Astrocyte (in vitro differentiated cells and primary cell): ENCODE results near the gene ITPKB. TPM values are rescaled to one million over a fixed set of nuclear protein-coding genes. Genes with fewer than 3 reads are reported as not detected.

Experiments used
- DNase-seq: peaks from one replicate; pipeline ENCODE4 v3.0.0-alpha.2; 2010; ENCODE audit warnings: low read depth
- FAIRE-seq: peaks from 2 replicates; lab custom pipeline; 2011; peaks lifted over from hg19 to GRCh38; lab: Jason Lieb, UNC
- H2AFZ ChIP-seq: 2 replicates; pipeline ENCODE4 v1.6.0; 2012; ENCODE audit warnings: low read depth, low read length, inconsistent platforms
- H3K27ac ChIP-seq: 2 replicates; pipeline ENCODE4 v1.5.1; 2011; ENCODE audit warnings: low read depth, low read length, inconsistent platforms
- H3K27me3 ChIP-seq: 2 replicates; pipeline ENCODE4 v1.6.0; 2011; ENCODE audit warnings: low read length, inconsistent platforms; ENCODE audit not compliant: insufficient read depth
- H3K36me3 ChIP-seq: 2 replicates; pipeline ENCODE4 v1.5.1; 2011; ENCODE audit warnings: low read length, inconsistent platforms; ENCODE audit not compliant: insufficient read depth
- H3K4me1 ChIP-seq: 2 replicates; pipeline ENCODE4 v1.5.1; 2011; ENCODE audit warnings: low read length, inconsistent platforms; ENCODE audit not compliant: insufficient read depth
- H3K4me2 ChIP-seq: 2 replicates; pipeline ENCODE4 v1.6.0; 2012; ENCODE audit warnings: low read length, inconsistent platforms
- H3K4me3 ChIP-seq: 2 replicates; pipeline ENCODE4 v1.5.1; 2011; ENCODE audit warnings: low read depth, mild to moderate bottlenecking, low read length, inconsistent platforms; ENCODE audit not compliant: insufficient read depth
- H3K79me2 ChIP-seq: 2 replicates; pipeline ENCODE4 v1.6.0; 2012; ENCODE audit warnings: mild to moderate bottlenecking, low read length, inconsistent platforms; ENCODE audit not compliant: insufficient read depth
- H3K9ac ChIP-seq: 2 replicates; pipeline ENCODE4 v1.6.0; 2012; ENCODE audit warnings: mild to moderate bottlenecking, low read length, inconsistent platforms
- H3K9me3 ChIP-seq: 2 replicates; pipeline ENCODE4 v1.5.1; 2012; ENCODE audit warnings: low read depth, mild to moderate bottlenecking, low read length, inconsistent platforms; ENCODE audit not compliant: insufficient read depth
- H4K20me1 ChIP-seq: 2 replicates; pipeline ENCODE4 v1.6.0; 2012; ENCODE audit warnings: low read length, inconsistent platforms; ENCODE audit not compliant: insufficient read depth
- H3K27ac Mint-ChIP-seq: one replicate; pipeline ENCODE4 v1.8.0; 2021; ENCODE audit warnings: mild to moderate bottlenecking, mixed read lengths; ENCODE audit not compliant: unreplicated experiment
- H3K27me3 Mint-ChIP-seq: one replicate; pipeline ENCODE4 v1.8.0; 2021; ENCODE audit warnings: low read depth, mixed read lengths; ENCODE audit not compliant: unreplicated experiment
- H3K36me3 Mint-ChIP-seq: one replicate; pipeline ENCODE4 v1.8.0; 2021; ENCODE audit warnings: low read depth, mixed read lengths; ENCODE audit not compliant: unreplicated experiment
- H3K4me1 Mint-ChIP-seq: one replicate; pipeline ENCODE4 v1.8.0; 2021; ENCODE audit warnings: low read depth, mixed read lengths; ENCODE audit not compliant: unreplicated experiment
- H3K4me3 Mint-ChIP-seq: one replicate; pipeline ENCODE4 v1.8.0; 2021; ENCODE audit warnings: mild to moderate bottlenecking, moderate library complexity, mixed read lengths; ENCODE audit not compliant: unreplicated experiment
- H3K9me3 Mint-ChIP-seq: one replicate; pipeline ENCODE4 v1.8.0; 2021; ENCODE audit warnings: mild to moderate bottlenecking, mixed read lengths; ENCODE audit not compliant: unreplicated experiment
- CTCF ChIP-seq: IDR thresholded peaks from 2 replicates; pipeline ENCODE4 v1.5.1; 2011; ENCODE audit warnings: low read depth, mild to moderate bottlenecking, inconsistent platforms, low read length, moderate library complexity; ENCODE audit not compliant: insufficient read depth
- EZH2 ChIP-seq: IDR thresholded peaks from 2 replicates; pipeline ENCODE4 v1.6.1; 2012; ENCODE audit warnings: mild to moderate bottlenecking, low read length, inconsistent platforms; ENCODE audit not compliant: insufficient read depth
- total RNA-seq: library from RNA; stranded (reverse); gene quantifications from 2 replicates; pipeline ENCODE4 v1.2.1, GENCODE V29; 2021

The ITPKB gene
- total RNA-seq, 1 donor from 2014 or later = 10.5 TPM

GRCh38 chr1:226660410-226661182 is 78.5 kb downstream of the ITPKB start:
- DNase-seq (no peak), FAIRE-seq (no peak)
- Mint-ChIP-seq H3K36me3 (no peaks in the 10 kb centered on the region), H3K4me3 (no peak overlapping the region), H3K4me1 (peaks cover 67% of the 10 kb centered on the region), H3K27me3 (no peaks in the 10 kb centered on the region), H3K9me3 (no peaks in the 10 kb centered on the region), H3K27ac (peak overlapping the region; percentile 66)
- Histone ChIP-seq H3K4me2 (no peak overlapping the region), H4K20me1 (no peaks in the 10 kb centered on the region), H3K36me3 (no peaks in the 10 kb centered on the region), H3K9ac (no peak overlapping the region), H3K4me1 (peaks cover 62% of the 10 kb centered on the region), H3K4me3 (no peak overlapping the region), H3K27me3 (no peaks in the 10 kb centered on the region), H3K27ac (no peak overlapping the region), H2AFZ (no peak overlapping the region), H3K79me2 (no peaks in the 10 kb centered on the region), H3K9me3 (no peaks in the 10 kb centered on the region)
- no peak for TF ChIP-seq EZH2
- no peak for TF ChIP-seq CTCF

- H3K27me3 ChIP-seq = no peaks in the 10 kb centered on the region
- DNase-seq (no peak), FAIRE-seq (no peak)
- H3K9me3 Mint-ChIP-seq = no peaks in the 10 kb centered on the region
- no peaks in the 10 kb centered on the region for H3K9me3 ChIP-seq
- H4K20me1 ChIP-seq = no peaks in the 10 kb centered on the region
- no peaks in the 10 kb centered on the region for H3K36me3 ChIP-seq
- no peaks in the 10 kb centered on the region for H3K36me3 Mint-ChIP-seq
- peak overlapping the region; percentile 7 for H3K27ac Mint-ChIP-seq
- H3K27me3 Mint-ChIP-seq = no peaks in the 10 kb centered on the region
- peaks cover 64% of the 10 kb centered on the region for H3K4me1 ChIP-seq
- no peak overlapping the region for H3K4me2 ChIP-seq
- no peak overlapping the region for H2AFZ ChIP-seq
- no peak overlapping the region for H3K27ac ChIP-seq
- no peaks in the 10 kb centered on the region for H3K79me2 ChIP-seq
- no peak overlapping the region for H3K9ac ChIP-seq
- no peak overlapping the region for H3K4me3 ChIP-seq
- peaks cover 67% of the 10 kb centered on the region for H3K4me1 Mint-ChIP-seq
- H3K4me3 Mint-ChIP-seq = no peak overlapping the region
- TF ChIP-seq EZH2 (no peak), CTCF (no peak)
Measured at GRCh38 chr1:226659641-226660040, 79.4 kb downstream of the ITPKB start.

- no peak overlapping the region for H3K27ac ChIP-seq
- TF ChIP-seq CTCF (no peak), EZH2 (no peak)
- no peak overlapping the region for H3K4me3 ChIP-seq
- H3K4me1 ChIP-seq = peaks cover 64% of the 10 kb centered on the region
- no peaks in the 10 kb centered on the region for H3K9me3 ChIP-seq
- no peak overlapping the region for H3K9ac ChIP-seq
- no peaks in the 10 kb centered on the region for H3K27me3 ChIP-seq
- no peaks in the 10 kb centered on the region for H3K9me3 Mint-ChIP-seq
- H3K4me3 Mint-ChIP-seq = no peak overlapping the region
- no peak for DNase-seq
- H3K27me3 Mint-ChIP-seq = no peaks in the 10 kb centered on the region
- H3K4me2 ChIP-seq = no peak overlapping the region
- no peaks in the 10 kb centered on the region for H3K79me2 ChIP-seq
- no peak overlapping the region for H3K27ac Mint-ChIP-seq
- no peaks in the 10 kb centered on the region for H3K36me3 ChIP-seq
- H3K36me3 Mint-ChIP-seq = no peaks in the 10 kb centered on the region
- H3K4me1 Mint-ChIP-seq = peaks cover 67% of the 10 kb centered on the region
- H4K20me1 ChIP-seq = no peaks in the 10 kb centered on the region
- H2AFZ ChIP-seq = no peak overlapping the region
- no peak for FAIRE-seq
Measured at GRCh38 chr1:226659136-226659535, 79.9 kb downstream of the ITPKB start.
